ENCODE measurements around the gene DDX5. TPM values are rescaled to one million over a fixed set of nuclear protein-coding genes. Genes with fewer than 3 reads are reported as not detected.
A peak's percentile ranks its signal among the peaks of the same experiment; 100 is the strongest.

DDX5 gene
- total and polyA plus RNA-seq, 2 of the 4 experiments (the other 2 are of a cell fraction): 253 to 781 TPM

DNA sequence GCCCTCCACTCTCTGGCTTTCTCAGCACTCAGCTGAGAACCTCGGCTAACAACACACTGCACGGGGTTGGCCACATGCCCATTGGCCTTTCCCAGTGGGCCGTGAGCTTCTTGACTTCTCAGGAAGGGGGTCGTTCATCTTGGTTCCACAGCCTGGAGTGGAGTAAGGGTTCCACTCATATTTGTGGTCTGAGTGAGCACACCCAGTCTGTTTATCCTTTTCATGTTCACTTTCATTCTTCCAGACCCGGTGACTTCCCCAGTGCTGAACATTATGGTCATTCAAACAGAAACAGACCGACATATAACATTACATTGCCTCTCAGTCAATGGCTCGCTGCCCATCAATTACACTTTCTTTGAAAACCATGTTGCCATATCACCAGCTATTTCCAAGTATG is 48.9 kb downstream of the DDX5 start:
- Histone ChIP-seq H3K4me2 (ENCODE audit: low read depth, low read length) (peak overlapping the region; percentile 48; the same call in 1 of the 2 replicates), H2AK9ac (replicated peaks; ENCODE audit: low read depth, low read length, poor library complexity) (peak overlapping the region; percentile 77), H2AK5ac (ENCODE audit: low read depth, low read length) (no peak overlapping the region), H3K9me3 (ENCODE audit: control insufficient read depth, insufficient read depth, low read length) (no peaks in the 10 kb centered on the region), H3K4me1 (ENCODE audit: control insufficient read depth, insufficient read depth, low read length) (peaks cover 8% of the 10 kb centered on the region), H3K23ac (ENCODE audit: low read depth, low read length) (peak overlapping the region; percentile 12; the same call in 1 of the 2 replicates), H3K27ac (ENCODE audit: insufficient read depth, low read length) (no peak overlapping the region), H3K14ac (replicated peaks; ENCODE audit: low read depth, low read length) (no peak overlapping the region; the same call in 1 of the 2 replicates), H2AFZ (replicated peaks; ENCODE audit: low read length, poor library complexity) (peak overlapping the region; percentile 89), H3K4me3 (ENCODE audit: insufficient read depth, low read depth, low read length) (no peak overlapping the region), H3K56ac (ENCODE audit: extremely low read depth, insufficient read depth, low read length) (no peak overlapping the region), H3K79me1 (ENCODE audit: low read depth in 1 of 2, low read length in 2 of 2) (no peaks in the 10 kb centered on the region), H4K20me1 (ENCODE audit: insufficient read depth, low read length) (no peaks in the 10 kb centered on the region), H3K9me1 (ENCODE audit: insufficient read depth, low read length) (peaks cover 11% of the 10 kb centered on the region; the same call in 1 of the 2 replicates), H3K36me3 (ENCODE audit: control insufficient read depth, insufficient read depth, low read length) (no peaks in the 10 kb centered on the region), H3K4ac (ENCODE audit: low read depth, low read length) (no peak overlapping the region), H4K8ac (ENCODE audit: low read depth in 2 of 2, low read length in 2 of 2) (no peak overlapping the region), H2BK20ac (ENCODE audit: low read depth, low read length) (no peak overlapping the region), H4K91ac (ENCODE audit: insufficient read depth, low read depth, low read length) (no peak overlapping the region), H2BK5ac (ENCODE audit: low read depth, low read length, poor library complexity, severe bottlenecking) (no peak overlapping the region), H3K9ac (ENCODE audit: low read depth, low read length) (no peak overlapping the region), H3K27me3 (ENCODE audit: control insufficient read depth, insufficient read depth, low read length) (no peaks in the 10 kb centered on the region; the same call in 1 of the 2 replicates), H3K18ac (ENCODE audit: low read depth, low read length) (no peak overlapping the region), H2BK15ac (ENCODE audit: low read depth, low read length) (no peak overlapping the region), H4K5ac (ENCODE audit: low read depth, low read length) (no peak overlapping the region), H2BK120ac (ENCODE audit: low read depth, low read length) (peak overlapping the region; percentile 3; the same call in 1 of the 2 replicates)
- no TSS peak for BruUV-seq (replicated peaks)
- TF ChIP-seq FOS (IDR thresholded peaks at IDR 0.05; ENCODE audit: low read depth, low read length): no peak
- ChIA-PET CTCF (interaction anchor here (1.3 kb wide), 1 partner anchor 38 kb away, joined by 5 read pairs; no protein-coding TSS in a partner anchor), POLR2A (ENCODE audit: unreplicated experiment) (interaction anchor here (0.7 kb wide), 1 partner anchor 35 kb away, joined by 3 read pairs; no protein-coding TSS in a partner anchor)
- intact Hi-C loops (cut with micrococcal nuclease): no loop called here
- in situ Hi-C loops (cut with MboI; ENCODE audit: low sequenced_read_pairs): no loop called here
- 20% methylated on average over 1 of the region's 7 CpGs; no CpG with 5 or more reads in 1 of the 2 experiments for WGBS, 2 experiments (ENCODE audit: extremely low coverage in 2 of 2, insufficient read length in 1 of 2)
- dilution Hi-C loops (cut with HindIII; ENCODE audit: low sequenced_read_pairs, unreplicated experiment): no loop called here
- ATAC-seq (ENCODE audit: low read depth): peak; percentile 84
- DNase-seq: peak; percentile 66

Measured in IMR-90 (cell line).